Activated CD8-positive, alpha-beta T cell treated with anti-CD3 and anti-CD28 coated beads for 36 hours (primary cell): ENCODE measurements around the gene LYRM9. TPM values are rescaled to one million over a fixed set of nuclear protein-coding genes. Genes with fewer than 3 reads are reported as not detected.
A peak's percentile ranks its signal among the peaks of the same experiment; 100 is the strongest.

Experiments
- ATAC-seq: fragments of 200-7000 bp; cut with Tn5 transposase; one replicate; pipeline ENCODE4 v1.10.0; 2021; ENCODE audit warnings: mild to moderate bottlenecking, moderate library complexity
- CTCF ChIA-PET: fragments of 350-600 bp; sonication (Branson Sonifier 250); formaldehyde crosslinking; loops from one replicate; lab custom pipeline; 2021; ENCODE audit warnings: antibody characterized with exemption; lab: Charles Lee
- POLR2A ChIA-PET: fragments of 350-600 bp; sonication (Branson Sonifier 250); formaldehyde crosslinking; loops from one replicate; lab custom pipeline; 2021; ENCODE audit warnings: antibody characterized with exemption; lab: Charles Lee
- DNase-seq: peaks from one replicate; pipeline ENCODE4 v3.0.0-alpha.2; 2020
- H3K27ac Mint-ChIP-seq: one replicate; pipeline ENCODE4 v1.8.0; 2021; ENCODE audit warnings: mild to moderate bottlenecking, mixed read lengths
- H3K27me3 Mint-ChIP-seq: one replicate; pipeline ENCODE4 v1.8.0; 2021; ENCODE audit warnings: mixed read lengths
- H3K36me3 Mint-ChIP-seq: one replicate; pipeline ENCODE4 v1.8.0; 2021; ENCODE audit warnings: low read depth, mixed read lengths
- H3K4me1 Mint-ChIP-seq: one replicate; pipeline ENCODE4 v1.8.0; 2021; ENCODE audit warnings: low read depth, mixed read lengths
- H3K4me3 Mint-ChIP-seq: one replicate; pipeline ENCODE4 v1.8.0; 2021; ENCODE audit warnings: mild to moderate bottlenecking, moderate library complexity, mixed read lengths
- H3K9me3 Mint-ChIP-seq: one replicate; pipeline ENCODE4 v1.8.0; 2021; ENCODE audit warnings: mixed read lengths
- intact Hi-C: fragments of 100-400 bp; cut with micrococcal nuclease; formaldehyde crosslinking; loops from one replicate; pipeline ENCODE4 v1.10.0; 2022
- total RNA-seq, 2 experiments: library from RNA; stranded (reverse); gene quantifications; one replicate each; pipeline ENCODE4 v1.2.3, GENCODE V29; 2021
- TF ChIP-seq, protein P1 (sequence below): fragments of 200-600 bp; IDR thresholded peaks from one replicate; pipeline ENCODE4 v1.8.0; 2022; ENCODE audit warnings: antibody characterized with exemption, mild to moderate bottlenecking

Gene LYRM9
- total RNA-seq, 2 experiments from 2014 or later, result 3.1 to 3.5 TPM

DNA sequence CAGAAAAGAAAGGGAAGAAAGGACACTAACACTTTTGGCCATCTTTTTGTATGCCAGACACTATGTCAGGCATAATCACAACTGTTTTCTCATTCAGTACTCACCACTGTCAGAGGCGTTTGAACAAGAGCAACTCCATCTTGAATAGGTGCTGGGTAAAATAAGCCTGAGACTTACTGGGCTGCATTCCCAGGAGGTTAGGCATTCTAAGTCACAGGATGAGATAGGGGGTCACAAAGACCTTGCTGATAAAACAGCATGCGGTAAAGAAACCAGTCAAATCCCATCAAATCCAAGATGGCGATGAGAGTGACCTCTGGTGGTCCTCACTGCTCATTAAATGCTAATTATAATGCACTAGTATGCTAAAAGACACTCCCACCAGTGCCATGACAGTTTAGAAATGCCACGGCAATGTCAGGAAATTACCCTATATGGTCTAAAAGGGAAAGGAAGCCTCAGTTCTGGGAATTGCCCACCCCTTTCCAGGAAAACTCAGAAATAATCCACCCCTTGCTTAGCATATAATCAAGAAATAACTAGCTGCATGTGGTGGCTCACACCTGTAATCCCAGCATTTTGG, 14.9 kb upstream of the LYRM9 start:
- peak; percentile 32 for DNase-seq
- no peak overlapping the region for H3K27ac Mint-ChIP-seq
- no peaks in the 10 kb centered on the region for H3K9me3 Mint-ChIP-seq
- TF ChIP-seq, protein P1, sequence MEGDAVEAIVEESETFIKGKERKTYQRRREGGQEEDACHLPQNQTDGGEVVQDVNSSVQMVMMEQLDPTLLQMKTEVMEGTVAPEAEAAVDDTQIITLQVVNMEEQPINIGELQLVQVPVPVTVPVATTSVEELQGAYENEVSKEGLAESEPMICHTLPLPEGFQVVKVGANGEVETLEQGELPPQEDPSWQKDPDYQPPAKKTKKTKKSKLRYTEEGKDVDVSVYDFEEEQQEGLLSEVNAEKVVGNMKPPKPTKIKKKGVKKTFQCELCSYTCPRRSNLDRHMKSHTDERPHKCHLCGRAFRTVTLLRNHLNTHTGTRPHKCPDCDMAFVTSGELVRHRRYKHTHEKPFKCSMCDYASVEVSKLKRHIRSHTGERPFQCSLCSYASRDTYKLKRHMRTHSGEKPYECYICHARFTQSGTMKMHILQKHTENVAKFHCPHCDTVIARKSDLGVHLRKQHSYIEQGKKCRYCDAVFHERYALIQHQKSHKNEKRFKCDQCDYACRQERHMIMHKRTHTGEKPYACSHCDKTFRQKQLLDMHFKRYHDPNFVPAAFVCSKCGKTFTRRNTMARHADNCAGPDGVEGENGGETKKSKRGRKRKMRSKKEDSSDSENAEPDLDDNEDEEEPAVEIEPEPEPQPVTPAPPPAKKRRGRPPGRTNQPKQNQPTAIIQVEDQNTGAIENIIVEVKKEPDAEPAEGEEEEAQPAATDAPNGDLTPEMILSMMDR, result no peak
- peaks cover 12% of the 10 kb centered on the region for H3K27me3 Mint-ChIP-seq
- H3K36me3 Mint-ChIP-seq, result no peaks in the 10 kb centered on the region
- ATAC-seq, result no peak
- H3K4me3 Mint-ChIP-seq, result no peak overlapping the region
- intact Hi-C loops, result no loop called here
- CTCF ChIA-PET, result no interaction called here
- POLR2A ChIA-PET, result no interaction called here
- no peaks in the 10 kb centered on the region for H3K4me1 Mint-ChIP-seq

GRCh38 chr17:27906623-27907022, 13.5 kb upstream of the LYRM9 start:
- DNase-seq, result no peak
- H3K36me3 Mint-ChIP-seq, result no peaks in the 10 kb centered on the region
- ChIA-PET POLR2A (no interaction called here), CTCF (no interaction called here)
- no peak overlapping the region for H3K4me3 Mint-ChIP-seq
- intact Hi-C loops, result no loop called here
- ATAC-seq, result no peak
- H3K9me3 Mint-ChIP-seq, result no peaks in the 10 kb centered on the region
- TF ChIP-seq, protein P1, result no peak
- peaks cover 12% of the 10 kb centered on the region for H3K27me3 Mint-ChIP-seq
- H3K4me1 Mint-ChIP-seq, result no peaks in the 10 kb centered on the region
- no peak overlapping the region for H3K27ac Mint-ChIP-seq

DNA sequence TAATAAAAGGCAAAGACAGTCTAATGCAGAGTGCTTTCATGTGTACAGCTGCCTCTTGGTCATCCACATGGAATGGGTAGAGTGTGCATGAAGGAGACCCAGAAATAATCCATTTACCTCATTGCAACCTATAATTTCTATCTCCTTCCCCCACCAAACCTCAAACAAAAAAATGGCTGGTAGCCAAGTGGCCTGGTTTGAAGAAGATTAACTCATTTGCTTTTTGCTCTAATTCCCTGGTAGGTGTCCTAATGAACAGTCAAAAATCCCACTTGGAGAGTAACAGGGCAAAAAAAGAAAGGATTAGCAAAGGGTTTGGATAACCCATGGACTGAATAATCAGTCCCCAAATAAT, 13.0 kb upstream of the LYRM9 start:
- no peak for DNase-seq
- H3K27ac Mint-ChIP-seq, result no peak overlapping the region
- no peak for ATAC-seq
- ChIA-PET POLR2A (no interaction called here), CTCF (interaction anchor here (2.2 kb wide), 1 partner anchor 13 kb away, joined by 5 read pairs; the partner anchor contains the start of gene LYRM9)
- no peak overlapping the region for H3K4me3 Mint-ChIP-seq
- no peaks in the 10 kb centered on the region for H3K9me3 Mint-ChIP-seq
- intact Hi-C loops, result no loop called here
- no peaks in the 10 kb centered on the region for H3K36me3 Mint-ChIP-seq
- H3K4me1 Mint-ChIP-seq, result no peaks in the 10 kb centered on the region
- TF ChIP-seq, protein P1, result no peak
- H3K27me3 Mint-ChIP-seq, result peaks cover 12% of the 10 kb centered on the region

- intact Hi-C loops, result no loop called here
- CTCF ChIA-PET, result interaction anchor here (2.2 kb wide), 1 partner anchor 12 kb away, joined by 5 read pairs; the partner anchor contains the start of gene LYRM9
- H3K4me1 Mint-ChIP-seq, result no peaks in the 10 kb centered on the region
- no peak overlapping the region for H3K27ac Mint-ChIP-seq
- DNase-seq, result no peak
- ATAC-seq, result no peak
- peaks cover 12% of the 10 kb centered on the region for H3K27me3 Mint-ChIP-seq
- no peaks in the 10 kb centered on the region for H3K9me3 Mint-ChIP-seq
- H3K4me3 Mint-ChIP-seq, result no peak overlapping the region
- no peaks in the 10 kb centered on the region for H3K36me3 Mint-ChIP-seq
- TF ChIP-seq, protein P1, result no peak
- POLR2A ChIA-PET, result no interaction called here
Measured at GRCh38 chr17:27905447-27906225, 12.5 kb upstream of the LYRM9 start.
